Stimulated activated CD4-positive, alpha-beta T cell treated with anti-CD3 and anti-CD28 coated beads, Interleukin-15, amount 100 ng/mL, for 48 hours (primary cell): ENCODE data around the gene FDCSP.
A peak's percentile ranks its signal among the peaks of the same experiment; 100 is the strongest.
"Not testable (repeated sequence)": the region's sequence is repeated elsewhere in the genome, so short reads cannot be mapped to it uniquely, and the experiment has no call there.

Experiments
- DNase-seq, 2 donors: peaks; one replicate each; pipeline ENCODE4 v3.0.0-alpha.2; 2020; ENCODE audit warnings: low read depth in 2 of 2

The FDCSP gene

GRCh38 chr4:70225824-70226223 is at the start of gene FDCSP:
Gene FDCSP (plus strand): TSS chr4:70226124. CDS start chr4:70231195, 5,071 bp downstream.
- DNase-seq = no peak

GRCh38 chr4:70177090-70177489 is 48.8 kb upstream of the FDCSP start:
- DNase-seq = no peak

GRCh38 chr4:70178075-70178660 is 47.8 kb upstream of the FDCSP start:
- DNase-seq = no peak

GRCh38 chr4:70179811-70180210 is 46.1 kb upstream of the FDCSP start:
- no peak for DNase-seq

GRCh38 chr4:70181864-70182263 is 44.1 kb upstream of the FDCSP start:
- DNase-seq = no peak

- no peak for DNase-seq
Observed at GRCh38 chr4:70182517-70183167, 43.3 kb upstream of the FDCSP start.

- DNase-seq = peak in 1 of 2 donors; percentile 3
Observed at GRCh38 chr4:70183168-70183939, 42.6 kb upstream of the FDCSP start.

- no peak for DNase-seq
Observed at GRCh38 chr4:70183940-70184246, 42.0 kb upstream of the FDCSP start.

GRCh38 chr4:70187216-70187615 is 38.7 kb upstream of the FDCSP start:
- no peak for DNase-seq

- no peak for DNase-seq
Observed at GRCh38 chr4:70190579-70190978, 35.3 kb upstream of the FDCSP start.

GRCh38 chr4:70191647-70192046 is 34.3 kb upstream of the FDCSP start:
- DNase-seq = no peak

- DNase-seq = no peak
Observed at GRCh38 chr4:70192895-70193294, 33.0 kb upstream of the FDCSP start.

- DNase-seq = no peak
Observed at GRCh38 chr4:70195425-70195824, 30.5 kb upstream of the FDCSP start, which contains the start of gene ODAM. Gene ODAM (plus strand): TSS chr4:70195725. CDS start chr4:70196544, 819 bp downstream.

GRCh38 chr4:70196857-70197256 is 29.1 kb upstream of the FDCSP start:
- DNase-seq = no peak

- no peak for DNase-seq
Observed at GRCh38 chr4:70197842-70198241, 28.1 kb upstream of the FDCSP start.

- no peak for DNase-seq
Observed at GRCh38 chr4:70203601-70204000, 22.3 kb upstream of the FDCSP start.

GRCh38 chr4:70212752-70213151 is 13.2 kb upstream of the FDCSP start:
- DNase-seq = not testable (repeated sequence)

- DNase-seq = not testable (repeated sequence)
Observed at GRCh38 chr4:70216109-70216508, 9.8 kb upstream of the FDCSP start.

- not testable (repeated sequence) for DNase-seq
Observed at GRCh38 chr4:70216550-70216949, 9.4 kb upstream of the FDCSP start.

- DNase-seq = not testable (repeated sequence)
Observed at GRCh38 chr4:70221389-70221788, 4.5 kb upstream of the FDCSP start.

GRCh38 chr4:70221818-70222217 is 4.1 kb upstream of the FDCSP start:
- not testable (repeated sequence) for DNase-seq

- DNase-seq = no peak
Observed at GRCh38 chr4:70236125-70236524, 10.2 kb downstream of the FDCSP start.
